Measurements from ENCODE around the gene CNPY3.
"Not testable (repeated sequence)": the region's sequence is repeated elsewhere in the genome, so short reads cannot be mapped to it uniquely, and the experiment has no call there.

The CNPY3 gene

DNA sequence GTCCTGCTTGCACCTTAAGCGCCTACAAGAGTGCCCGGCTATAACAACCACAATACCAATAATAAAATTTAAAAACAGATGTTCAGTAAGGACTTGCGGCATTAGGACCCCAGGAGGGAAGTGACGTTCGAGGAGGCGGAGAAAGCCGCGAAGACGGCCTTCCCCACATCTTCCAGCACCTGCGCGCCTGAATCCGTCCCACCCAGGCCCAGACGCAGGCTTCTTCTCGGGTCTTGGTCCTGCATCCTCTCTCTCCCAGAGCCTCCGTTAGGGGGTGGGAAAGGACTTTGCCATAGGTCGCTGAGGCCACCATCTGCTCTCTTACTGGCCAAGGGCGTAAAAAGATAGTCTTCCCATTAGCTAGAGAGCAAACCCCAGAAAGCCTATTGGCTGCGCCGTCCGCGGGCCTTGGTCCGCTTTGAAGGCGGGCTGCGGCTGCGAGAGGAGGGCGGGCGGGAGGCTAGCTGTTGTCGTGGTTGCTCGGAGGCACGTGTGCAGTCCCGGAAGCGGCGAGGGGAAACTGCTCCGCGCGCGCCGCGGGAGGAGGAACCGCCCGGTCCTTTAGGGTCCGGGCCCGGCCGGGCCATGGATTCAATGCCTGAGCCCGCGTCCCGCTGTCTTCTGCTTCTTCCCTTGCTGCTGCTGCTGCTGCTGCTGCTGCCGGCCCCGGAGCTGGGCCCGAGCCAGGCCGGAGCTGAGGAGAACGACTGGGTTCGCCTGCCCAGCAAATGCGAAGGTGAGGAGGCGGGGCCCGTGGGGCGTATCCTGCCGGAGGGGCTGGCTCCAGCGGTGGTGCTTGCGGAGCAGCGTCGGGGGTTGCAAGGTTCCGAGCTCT lies at the start of gene CNPY3:
TSS of gene CNPY3 (plus strand) at position 495 of the 835 bp plus-strand sequence. CDS start at position 586, 91 bp downstream.
- peak; percentile 95 for DNase-seq

DNA sequence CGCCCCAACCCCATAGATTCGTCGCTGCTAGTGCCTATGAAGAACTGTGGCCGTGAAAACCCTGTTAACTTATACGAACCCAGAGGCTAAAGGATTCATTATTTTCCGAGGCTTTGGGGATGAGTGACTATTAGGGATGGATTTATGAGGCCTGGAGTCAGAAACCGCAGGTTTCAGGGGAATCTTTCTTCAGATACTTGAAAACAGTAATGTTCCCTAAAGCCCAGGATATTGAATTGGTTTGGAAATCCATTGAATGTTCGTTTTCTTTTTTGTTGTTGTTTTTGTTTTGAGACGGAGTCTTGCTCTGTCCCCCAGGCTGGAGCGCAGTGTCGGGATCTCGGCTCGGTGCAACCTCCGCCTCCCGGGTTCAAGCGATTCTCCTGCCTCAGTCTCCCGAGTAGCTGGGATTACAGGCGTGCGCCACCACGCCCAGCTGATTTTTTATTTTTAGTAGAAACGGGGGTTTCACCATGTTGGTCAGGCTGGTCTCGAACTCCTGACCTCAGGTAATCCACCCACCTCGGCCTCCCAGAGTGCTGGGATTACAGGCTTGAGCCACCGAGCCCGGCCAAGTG lies 49.0 kb upstream of the CNPY3 start:
- DNase-seq = not testable (repeated sequence)

DNA sequence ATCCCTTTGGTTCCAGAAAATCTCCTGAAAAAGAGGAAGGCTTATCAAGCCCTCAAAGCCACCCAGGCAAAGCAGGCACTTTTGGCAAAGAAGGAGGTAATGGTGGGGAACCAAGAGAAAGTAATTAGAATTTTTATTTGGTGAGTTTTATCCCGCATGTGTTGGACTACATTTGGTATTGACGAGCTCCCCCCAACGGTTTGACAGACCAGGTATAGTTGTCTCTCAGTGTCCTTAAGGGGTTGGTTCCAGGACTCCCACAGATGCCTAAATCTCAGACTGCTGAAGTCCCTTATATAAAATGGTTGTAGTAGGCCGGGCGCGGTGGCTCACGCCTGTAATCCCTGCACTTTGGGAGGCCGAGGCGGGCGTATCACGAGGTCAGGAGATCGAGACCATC lies 48.4 kb upstream of the CNPY3 start:
- not testable (repeated sequence) for DNase-seq

DNA sequence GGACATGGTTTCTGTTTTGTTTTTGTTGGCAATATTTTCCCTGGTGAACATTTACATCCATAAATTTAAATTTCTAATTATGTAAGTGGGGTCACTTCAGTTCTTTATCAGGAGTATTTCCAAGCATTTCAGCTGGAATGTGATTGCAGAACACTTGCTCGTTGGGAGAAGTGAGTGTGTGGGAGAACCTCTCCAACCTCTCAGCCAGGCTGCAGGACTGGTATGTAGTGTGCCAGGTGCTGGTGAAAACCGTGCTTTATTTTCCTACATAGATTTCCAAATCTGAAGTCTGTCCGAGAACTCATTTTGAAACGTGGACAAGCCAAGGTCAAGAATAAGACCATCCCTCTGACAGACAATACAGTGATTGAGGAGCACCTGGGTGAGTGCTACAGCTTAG lies 43.6 kb upstream of the CNPY3 start:
- no peak for DNase-seq

DNA sequence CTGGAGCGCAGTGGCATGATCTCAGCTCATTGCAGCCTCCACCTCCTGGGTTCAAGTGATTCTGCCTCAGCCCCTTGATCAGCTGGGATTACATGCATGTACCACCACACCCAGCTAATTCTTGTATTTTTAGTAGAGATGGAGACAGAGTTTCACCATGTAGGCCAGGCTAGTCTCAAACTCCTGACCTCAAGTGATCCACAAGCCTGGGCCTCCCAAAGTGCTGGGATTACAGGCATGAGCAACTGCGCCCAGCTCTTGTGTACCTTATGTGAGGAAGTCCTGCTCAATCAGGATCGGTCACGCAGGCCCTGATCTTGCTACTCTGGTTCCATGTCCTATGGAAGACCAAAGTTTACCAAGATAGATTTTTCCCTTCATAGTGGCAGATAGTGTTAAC lies 41.1 kb upstream of the CNPY3 start:
- not testable (repeated sequence) for DNase-seq

DNA sequence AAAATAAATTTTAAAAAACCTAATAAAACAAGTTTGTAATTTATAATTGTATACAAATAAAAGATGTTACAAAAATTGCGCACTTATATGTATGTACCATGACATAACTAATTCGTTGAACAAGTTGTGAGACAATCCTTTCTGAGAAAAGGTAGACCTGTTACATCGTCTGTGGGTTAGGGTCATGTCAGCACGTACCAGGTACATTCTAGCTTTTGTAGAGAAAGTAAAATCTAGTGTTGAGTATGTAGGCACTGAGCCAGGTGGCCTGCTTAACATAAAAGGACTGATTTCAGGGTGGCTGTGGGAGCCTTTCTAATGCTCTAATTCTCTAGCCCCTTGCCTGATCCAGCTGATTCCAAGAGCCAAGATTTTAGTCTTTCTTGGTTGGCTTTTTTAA lies 39.5 kb upstream of the CNPY3 start:
- DNase-seq = no peak

DNA sequence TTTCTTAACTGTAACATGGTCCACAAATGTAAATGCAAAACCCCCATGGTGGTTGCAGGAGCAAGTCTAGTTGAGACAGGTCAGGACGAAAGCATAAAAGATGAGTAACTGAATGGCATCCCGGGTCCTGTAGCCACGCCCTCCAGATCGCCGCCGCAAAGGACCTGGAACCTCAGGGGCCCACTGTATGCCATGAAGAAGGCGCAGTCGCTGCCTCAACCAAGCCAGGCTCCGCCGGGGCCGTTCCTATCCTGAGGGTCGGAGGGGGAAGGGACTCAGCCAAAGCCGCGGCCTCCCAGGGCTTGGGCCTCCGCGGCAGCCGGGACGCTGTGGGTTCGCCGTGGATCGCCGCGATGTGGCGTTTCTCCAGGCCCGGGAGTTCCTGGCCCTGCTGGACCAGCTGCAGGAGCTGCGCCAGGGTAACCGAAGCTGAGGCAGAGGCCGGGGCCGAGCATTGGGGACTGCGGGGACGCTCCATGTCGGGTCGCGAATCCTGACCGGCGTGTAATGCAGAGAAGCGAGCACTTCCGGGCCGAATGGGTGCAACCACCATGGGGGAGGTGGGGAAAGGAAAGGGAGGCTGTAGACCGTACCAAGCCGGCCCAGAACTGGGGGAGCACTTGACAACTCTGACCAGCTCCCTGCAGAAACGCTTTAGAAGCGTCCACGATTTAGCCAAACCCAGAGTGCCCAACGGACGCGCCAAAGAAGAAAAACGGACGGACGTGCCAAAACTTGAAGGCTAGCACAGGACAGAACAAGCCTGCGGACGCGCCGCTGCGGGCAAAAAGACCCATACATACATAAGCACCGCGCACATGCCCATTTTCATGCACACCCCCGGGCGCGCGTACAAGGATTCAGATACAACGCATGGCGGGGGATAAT lies 38.7 kb upstream of the CNPY3 start:
- DNase-seq = peak; percentile 89

DNA sequence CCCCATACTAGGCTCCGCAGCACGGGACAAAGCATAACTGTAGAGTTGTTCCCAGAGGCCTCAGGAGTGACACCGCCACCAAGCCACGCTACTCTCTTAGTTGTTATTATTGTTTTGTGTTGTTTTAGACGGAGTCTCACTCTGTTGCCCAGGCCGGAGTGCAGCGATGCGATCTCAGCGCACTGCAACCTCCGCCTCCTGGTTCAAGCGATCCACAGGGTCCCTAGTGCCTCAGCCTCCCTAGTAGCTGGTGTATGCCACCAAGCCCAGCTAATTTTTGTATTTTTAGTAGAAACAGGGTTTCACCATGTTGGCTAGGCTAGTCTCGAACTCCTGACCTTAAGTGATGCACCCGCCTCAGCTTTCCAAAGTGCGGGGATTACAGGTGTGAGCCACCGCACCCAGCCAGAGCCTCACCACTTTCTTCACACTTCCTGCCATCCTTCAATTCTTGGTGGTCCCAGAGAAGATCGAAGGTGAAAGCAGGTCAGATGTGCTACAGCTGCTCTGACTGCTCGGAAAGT lies 38.0 kb upstream of the CNPY3 start:
- no peak for DNase-seq

DNA sequence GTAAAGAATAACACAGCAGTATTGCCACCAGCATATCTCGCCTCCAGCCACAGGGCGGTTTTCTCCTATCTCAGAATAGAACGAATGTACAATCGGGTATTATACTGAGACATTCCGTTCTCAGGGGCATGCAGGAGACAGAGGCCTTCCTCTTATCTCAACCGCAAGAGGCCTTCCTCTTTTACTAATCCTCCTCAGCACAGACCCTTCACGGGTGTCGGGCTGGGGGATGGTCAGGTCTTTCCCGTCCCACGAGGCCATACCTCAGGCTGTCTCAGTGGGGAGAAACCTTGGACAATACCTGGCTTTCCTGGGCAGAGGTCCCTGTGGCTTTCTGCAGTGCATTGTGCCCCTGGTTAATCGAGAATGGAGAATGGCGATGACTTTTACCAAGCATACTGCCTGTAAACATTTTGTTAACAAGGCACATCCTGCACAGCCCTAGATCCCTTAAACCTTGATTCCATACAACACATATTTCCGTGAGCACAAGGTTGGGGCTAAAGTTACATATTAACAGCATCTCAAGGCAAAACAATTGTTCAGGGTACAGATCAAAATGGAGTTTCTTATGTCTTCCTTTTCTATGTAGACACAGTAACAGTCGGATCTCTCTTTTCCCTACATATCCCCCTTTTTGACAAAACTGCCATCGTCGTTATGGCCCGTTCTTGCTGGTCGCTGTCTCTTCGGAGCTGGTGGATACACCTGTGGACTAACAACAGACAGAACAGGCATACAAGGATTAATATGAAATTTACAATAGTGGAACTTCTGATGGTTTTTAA lies 35.0 kb upstream of the CNPY3 start:
- peak; percentile 27 for DNase-seq

DNA sequence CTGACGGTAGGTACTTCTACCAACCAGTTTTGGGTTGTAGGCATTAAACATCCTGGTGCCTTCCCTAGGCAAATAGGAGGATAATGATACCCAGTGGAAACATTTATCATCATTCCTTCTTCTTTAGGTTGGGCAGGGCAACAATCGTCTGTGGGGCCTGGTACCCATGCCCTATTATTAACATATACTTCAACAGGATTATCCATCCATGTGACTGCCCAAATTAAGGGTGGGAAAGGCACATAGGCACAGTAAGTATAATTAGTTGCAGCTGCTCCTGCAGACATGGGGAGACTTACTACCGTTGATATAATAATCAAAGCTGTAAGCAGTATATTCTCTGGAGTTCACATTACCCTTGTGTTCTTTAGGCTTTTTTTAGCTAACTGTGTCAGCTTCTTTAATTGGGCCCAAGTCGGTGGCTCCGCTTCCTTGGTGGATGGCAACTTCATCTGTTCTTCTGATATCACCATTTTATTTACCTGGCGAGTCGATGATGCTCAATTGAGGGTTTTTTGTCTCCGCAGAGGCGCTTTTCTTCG lies 33.0 kb upstream of the CNPY3 start:
- DNase-seq = no peak

DNA sequence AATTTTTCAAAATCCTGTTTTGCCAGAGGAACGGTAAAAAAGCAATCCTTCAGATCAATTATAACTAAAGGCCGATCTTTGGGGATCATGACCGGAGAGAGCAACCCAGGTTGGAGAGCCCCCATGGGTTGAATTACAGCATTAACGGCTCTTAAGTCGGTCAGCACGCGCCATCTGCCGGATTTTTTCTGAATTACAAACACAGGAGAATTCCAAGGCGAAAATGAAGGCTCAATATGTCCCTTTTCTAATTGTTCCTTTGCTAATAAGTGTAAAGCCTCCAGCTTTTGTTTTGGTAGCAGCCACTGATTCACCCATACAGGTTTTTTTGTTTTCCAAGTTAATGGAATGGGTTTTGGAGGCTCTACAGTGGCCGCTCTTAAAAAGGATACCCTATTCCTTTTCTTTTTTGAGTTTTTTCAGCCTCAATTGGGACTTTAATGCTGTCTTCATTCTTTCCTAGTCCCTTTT lies 30.4 kb upstream of the CNPY3 start:
- peak; percentile 66 for DNase-seq

DNA sequence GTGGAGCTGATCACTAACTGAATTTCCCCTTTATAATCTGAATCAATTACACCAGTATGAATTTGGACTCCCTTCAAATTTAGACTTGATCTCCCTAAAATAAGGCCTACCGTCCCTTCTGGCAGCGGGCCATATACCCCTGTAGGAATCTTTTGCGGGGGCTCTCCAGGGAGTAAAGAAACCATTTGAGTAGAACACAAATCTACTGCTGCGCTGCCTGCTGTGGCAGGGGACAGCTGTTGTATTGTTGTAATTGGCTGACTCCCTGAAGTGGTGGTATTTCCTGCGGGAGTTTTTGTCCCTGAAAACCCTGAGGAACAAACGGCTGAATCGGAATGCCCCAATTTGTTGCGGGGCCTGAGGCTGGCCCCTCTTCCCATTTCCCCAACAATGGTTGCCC lies 29.4 kb upstream of the CNPY3 start:
- DNase-seq = no peak

DNA sequence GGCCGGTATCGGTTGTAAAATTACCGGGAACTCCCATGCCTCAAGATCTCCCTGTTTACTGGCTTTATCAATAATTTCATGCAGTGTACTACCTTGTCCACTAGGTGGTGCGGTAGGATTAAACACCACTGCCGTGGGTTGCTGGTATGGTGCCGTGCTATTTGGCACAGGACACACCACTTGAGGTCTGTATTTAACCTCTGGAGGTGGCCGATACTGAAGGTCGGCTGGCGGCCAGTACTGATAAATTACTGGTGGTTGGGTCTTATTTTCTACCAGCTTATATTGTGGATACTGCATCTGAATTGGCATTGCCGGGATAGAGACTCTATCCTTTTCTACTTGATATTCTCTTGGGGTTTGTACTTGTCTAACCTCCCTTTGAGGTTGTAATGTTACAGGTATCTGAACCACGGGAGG lies 27.7 kb upstream of the CNPY3 start:
- DNase-seq = peak; percentile 74

DNA sequence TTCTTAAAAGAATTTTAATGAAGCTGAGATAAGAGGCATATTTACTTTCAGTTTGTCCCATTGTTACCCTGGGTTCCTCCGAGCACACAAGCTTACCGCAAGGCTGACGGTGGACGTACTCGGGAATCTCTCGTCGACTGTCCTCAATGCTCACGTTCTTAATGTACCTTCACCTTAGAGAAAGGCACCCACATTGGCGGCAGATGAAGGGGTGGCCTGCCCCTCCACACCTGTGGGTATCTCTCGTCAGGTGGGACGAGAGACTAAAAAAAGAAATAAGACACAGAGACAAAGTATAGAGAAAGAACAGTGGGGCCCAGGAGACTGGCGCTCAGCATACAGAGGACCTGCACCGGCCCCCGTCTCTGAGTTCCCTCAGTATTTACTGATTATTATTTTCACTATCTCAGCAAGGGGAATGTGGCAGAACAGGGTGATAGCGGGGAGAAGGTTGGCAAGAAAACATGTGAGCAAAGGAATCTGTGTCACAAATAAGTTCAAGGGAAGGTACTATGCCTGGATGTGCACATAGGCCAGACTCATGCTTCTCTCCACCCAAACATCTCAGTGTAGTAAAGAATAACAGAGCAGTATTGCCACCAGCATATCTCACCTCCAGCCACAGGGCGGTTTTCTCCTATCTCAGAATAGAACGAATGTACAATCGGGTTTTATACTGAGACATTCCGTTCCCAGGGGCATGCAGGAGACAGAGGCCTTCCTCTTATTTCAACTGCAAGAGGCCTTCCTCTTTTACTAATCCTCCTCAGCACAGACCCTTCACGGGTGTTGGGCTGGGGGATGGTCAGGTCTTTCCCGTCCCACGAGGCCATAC lies 26.6 kb upstream of the CNPY3 start:
- DNase-seq = not testable (repeated sequence)

DNA sequence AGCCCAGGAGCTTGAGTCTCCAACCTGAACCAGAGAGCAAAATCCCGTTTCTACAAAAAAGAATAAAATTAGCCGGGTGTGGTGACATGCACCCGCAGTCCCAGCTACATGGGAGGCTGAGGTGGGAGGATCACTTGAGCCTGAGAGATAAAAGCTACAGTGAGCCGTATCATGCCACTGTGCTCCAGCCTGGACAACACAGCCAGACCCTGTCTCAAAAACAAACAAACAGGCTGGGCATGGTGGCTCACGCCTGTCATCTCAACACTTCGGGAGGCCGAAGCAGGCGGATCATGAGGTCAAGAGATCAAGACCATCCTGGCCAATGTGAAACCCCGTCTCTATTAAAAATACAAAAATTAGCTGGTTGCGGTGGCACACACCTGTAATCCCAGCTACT lies 24.8 kb upstream of the CNPY3 start:
- DNase-seq = no peak

DNA sequence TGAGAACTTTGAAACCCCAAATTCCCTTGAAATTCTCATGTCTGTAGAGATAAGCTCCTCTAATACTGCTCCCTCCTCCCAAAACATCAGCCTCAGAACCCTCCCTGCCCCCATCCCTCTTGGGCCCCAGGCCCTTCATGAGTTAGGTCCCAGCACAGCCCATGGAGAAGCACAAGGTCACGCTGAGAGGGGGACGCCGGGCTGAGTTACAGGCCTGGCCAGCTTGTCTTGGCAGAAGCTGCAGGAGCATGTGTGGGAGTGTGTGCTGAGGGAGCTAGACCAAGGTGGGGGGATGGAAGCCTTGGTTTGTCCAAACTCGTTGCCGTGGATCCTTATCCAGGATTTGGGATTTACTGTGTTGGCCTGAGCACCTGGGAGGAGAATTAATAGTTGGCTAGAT lies 21.9 kb upstream of the CNPY3 start:
- no peak for DNase-seq

DNA sequence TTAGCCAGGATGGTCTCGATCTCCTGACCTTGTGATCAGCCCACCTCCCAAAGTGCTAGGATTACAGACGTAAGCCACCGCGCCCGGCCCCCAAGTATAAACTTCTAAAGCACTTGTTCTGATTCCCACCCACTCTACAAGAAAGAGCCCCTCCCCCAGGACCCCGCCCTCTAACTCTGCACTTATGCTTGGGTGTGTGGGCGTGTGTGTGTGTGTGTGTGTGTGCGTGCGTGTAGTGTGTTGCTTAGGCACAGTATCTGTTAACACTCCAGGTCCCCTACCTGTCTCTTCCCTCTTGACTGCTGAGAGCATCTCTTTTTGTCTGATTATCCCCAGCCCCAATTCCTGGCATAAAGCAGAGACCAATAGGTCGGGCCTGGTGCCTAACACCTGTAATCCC lies 19.4 kb upstream of the CNPY3 start:
- no peak for DNase-seq

DNA sequence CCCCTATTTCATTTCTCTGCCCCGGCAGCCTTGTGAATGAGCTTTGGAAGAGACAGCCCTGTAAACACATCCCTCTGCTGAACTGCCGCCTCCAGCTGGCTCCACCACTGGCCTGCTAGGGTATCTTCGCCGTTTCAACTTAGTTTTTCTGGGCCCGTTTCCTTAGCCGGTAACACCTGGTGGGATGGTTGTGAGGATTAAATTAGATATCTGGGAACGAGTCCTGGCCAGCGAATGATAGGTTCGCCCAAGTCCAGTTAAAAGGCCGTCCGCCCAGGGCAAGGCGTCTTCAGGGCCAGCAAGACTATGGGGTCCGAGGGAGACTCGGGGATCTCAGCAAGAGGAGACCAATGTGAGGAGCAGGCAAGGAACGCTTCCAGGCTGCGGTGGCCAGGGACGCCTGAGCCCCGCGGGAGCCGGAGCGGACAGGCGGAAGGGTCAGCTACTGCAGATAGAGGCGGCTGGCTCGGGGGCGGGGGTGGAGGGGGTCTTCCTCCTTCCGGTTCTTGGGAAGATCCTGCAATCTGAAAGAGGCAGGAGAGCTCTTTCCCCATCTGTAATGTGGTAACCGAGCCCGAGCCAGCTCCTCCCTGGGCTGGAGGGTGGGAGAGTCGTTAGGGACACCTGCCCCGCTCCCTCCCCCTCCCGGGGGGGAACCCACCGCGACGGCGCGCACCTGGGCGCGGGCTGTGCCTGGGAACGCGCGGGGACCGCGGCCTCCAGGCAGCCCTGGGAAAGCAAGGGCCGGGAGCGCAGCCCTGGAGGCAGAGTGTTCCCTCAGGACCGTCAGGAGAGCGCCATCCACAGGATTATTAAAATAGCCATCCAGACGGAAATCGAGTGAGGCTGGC lies 17.9 kb upstream of the CNPY3 start:
- no peak for DNase-seq

DNA sequence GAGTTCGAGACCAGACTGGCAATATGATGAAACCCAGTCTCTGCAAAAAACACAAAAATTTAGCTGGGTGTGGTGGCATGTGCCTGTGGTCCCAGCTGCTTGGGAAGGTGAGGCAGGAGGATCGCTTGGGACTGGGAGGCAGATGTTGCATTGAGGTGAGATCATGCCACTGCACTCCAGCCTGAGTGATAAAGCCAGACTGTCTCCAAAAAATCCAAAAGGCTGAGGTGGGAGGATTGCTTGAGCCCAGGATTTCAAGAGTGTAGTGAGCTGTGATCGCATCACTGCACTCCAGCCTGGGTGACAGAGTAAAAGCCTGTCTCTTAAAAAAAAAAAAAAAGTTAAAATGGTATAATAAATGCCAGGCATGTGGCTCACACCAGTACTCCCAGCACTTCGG lies 14.7 kb upstream of the CNPY3 start:
- no peak for DNase-seq

DNA sequence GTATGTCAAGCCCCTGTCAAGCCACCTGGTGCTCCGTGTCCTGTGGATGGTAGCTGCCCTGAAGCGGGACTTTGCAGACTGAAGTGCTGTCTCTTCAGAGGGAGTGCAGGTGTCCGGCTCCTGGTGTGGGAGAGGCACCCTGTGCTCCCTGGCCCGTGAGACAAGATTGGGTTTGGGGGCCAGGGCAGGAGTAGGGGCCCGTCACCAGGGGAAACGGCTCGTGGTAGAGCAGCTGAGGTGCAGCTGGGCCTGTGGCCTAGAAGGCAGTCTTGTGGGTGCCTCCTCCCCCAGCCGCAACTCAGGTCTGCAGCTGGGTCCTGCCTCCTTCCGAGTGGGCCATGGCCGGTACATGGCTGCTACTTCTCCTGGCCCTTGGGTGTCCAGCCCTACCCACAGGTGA lies 13.5 kb upstream of the CNPY3 start, which contains the start of gene PTCRA:
TSS of gene PTCRA (plus strand) at position 322 of the 400 bp plus-strand sequence. CDS start at position 339, 17 bp downstream.
- DNase-seq = no peak

Data from CD4-positive, alpha-beta T cell treated with Interleukin-15 for 1 hour (primary cell).